HG02763 (cell line): ENCODE data around the gene GAK.

Experiments
- ATAC-seq: cut with Tn5 transposase; IDR thresholded peaks from one replicate; pipeline ENCODE4 v1.9.1; 2021; ENCODE audit warnings: mild to moderate bottlenecking, moderate library complexity; ENCODE audit not compliant: unreplicated experiment

GAK gene

GRCh38 chr4:874971-875817 is 56.9 kb downstream of the GAK start:
- no peak for ATAC-seq

- no peak for ATAC-seq
Observed at GRCh38 chr4:874056-874455, 58.1 kb downstream of the GAK start.

- no peak for ATAC-seq
Observed at GRCh38 chr4:872241-872981, 59.7 kb downstream of the GAK start.

- no peak for ATAC-seq
Observed at GRCh38 chr4:871484-871883, 60.6 kb downstream of the GAK start.

- no peak for ATAC-seq
Observed at GRCh38 chr4:870951-871350, 61.2 kb downstream of the GAK start.

- ATAC-seq: no peak
Observed at GRCh38 chr4:869776-870175, 62.3 kb downstream of the GAK start.

GRCh38 chr4:868421-868820 is 63.7 kb downstream of the GAK start:
- no peak for ATAC-seq

GRCh38 chr4:867526-868250 is 64.4 kb downstream of the GAK start:
- no peak for ATAC-seq

- no peak for ATAC-seq
Observed at GRCh38 chr4:866761-867390, 65.2 kb downstream of the GAK start.

GRCh38 chr4:866068-866760 is 65.9 kb downstream of the GAK start:
- no peak for ATAC-seq

- ATAC-seq: no peak
Observed at GRCh38 chr4:865572-865971, 66.5 kb downstream of the GAK start.

GRCh38 chr4:865121-865465 is 67.0 kb downstream of the GAK start:
- no peak for ATAC-seq

GRCh38 chr4:864456-865120 is 67.5 kb downstream of the GAK start:
- ATAC-seq: no peak

GRCh38 chr4:860561-860960 is 71.6 kb downstream of the GAK start:
- no peak for ATAC-seq

GRCh38 chr4:859496-859895 is 72.6 kb downstream of the GAK start:
- ATAC-seq: no peak

GRCh38 chr4:858831-859451 is 73.2 kb downstream of the GAK start:
- ATAC-seq: no peak

GRCh38 chr4:858041-858481 is 74.1 kb downstream of the GAK start:
- no peak for ATAC-seq

- no peak for ATAC-seq
Observed at GRCh38 chr4:857461-857860, 74.7 kb downstream of the GAK start.

- no peak for ATAC-seq
Observed at GRCh38 chr4:856225-856901, 75.8 kb downstream of the GAK start.
